MM.1S (cell line): ENCODE measurements around the gene SORCS2.

Source experiments
- EZH2phosphoT487 ChIP-seq: fragments of 300-600 bp; sonication (generic); IDR thresholded peaks from 2 replicates; pipeline ENCODE4 v1.6.1; 2018; ENCODE audit warnings: antibody characterized with exemption, low read length
- TF ChIP-seq, protein P1 (sequence below): fragments of 300-600 bp; sonication (generic); IDR thresholded peaks from 2 replicates; pipeline ENCODE4 v1.5.1; 2016; ENCODE audit warnings: antibody characterized with exemption, low read length, mixed read lengths

DNA sequence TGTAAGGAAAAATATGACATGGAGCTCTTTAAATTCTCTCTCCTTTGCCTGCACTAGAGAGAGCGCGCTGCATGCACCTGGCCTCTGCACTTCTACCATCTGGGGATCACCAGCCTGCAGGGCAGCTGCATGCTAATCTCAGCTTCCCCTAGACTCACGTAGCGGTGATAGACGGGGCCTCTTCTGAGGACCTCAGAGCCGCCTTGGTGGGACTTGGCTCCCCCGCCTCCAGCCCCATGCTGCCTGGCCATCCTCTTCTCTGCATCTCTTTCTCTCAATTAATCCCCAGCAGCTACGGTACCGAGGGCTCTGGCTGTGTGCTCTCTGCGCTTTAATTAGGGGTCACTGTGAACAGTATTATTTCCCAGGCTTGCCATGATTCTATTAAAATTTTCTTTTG is 295.2 kb downstream of the SORCS2 start:
- TF ChIP-seq, protein P1, sequence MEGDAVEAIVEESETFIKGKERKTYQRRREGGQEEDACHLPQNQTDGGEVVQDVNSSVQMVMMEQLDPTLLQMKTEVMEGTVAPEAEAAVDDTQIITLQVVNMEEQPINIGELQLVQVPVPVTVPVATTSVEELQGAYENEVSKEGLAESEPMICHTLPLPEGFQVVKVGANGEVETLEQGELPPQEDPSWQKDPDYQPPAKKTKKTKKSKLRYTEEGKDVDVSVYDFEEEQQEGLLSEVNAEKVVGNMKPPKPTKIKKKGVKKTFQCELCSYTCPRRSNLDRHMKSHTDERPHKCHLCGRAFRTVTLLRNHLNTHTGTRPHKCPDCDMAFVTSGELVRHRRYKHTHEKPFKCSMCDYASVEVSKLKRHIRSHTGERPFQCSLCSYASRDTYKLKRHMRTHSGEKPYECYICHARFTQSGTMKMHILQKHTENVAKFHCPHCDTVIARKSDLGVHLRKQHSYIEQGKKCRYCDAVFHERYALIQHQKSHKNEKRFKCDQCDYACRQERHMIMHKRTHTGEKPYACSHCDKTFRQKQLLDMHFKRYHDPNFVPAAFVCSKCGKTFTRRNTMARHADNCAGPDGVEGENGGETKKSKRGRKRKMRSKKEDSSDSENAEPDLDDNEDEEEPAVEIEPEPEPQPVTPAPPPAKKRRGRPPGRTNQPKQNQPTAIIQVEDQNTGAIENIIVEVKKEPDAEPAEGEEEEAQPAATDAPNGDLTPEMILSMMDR = no peak
- no peak for TF ChIP-seq EZH2phosphoT487
